HL-60 (cell line): ENCODE measurements around the gene HOXB4.

Experiments
- CTCF ChIP-seq: IDR thresholded peaks from one replicate; pipeline ENCODE4 v1.5.1; 2011; ENCODE audit warnings: low read length, control low read depth, inconsistent platforms; ENCODE audit not compliant: insufficient read depth
- GABPA ChIP-seq: IDR thresholded peaks from 2 replicates; pipeline ENCODE4 v1.6.1; 2012; ENCODE audit warnings: low read depth
- POLR2AphosphoS5 ChIP-seq: IDR thresholded peaks from 2 replicates; pipeline ENCODE4 v1.6.1; 2012; ENCODE audit warnings: low read depth
- REST ChIP-seq: IDR thresholded peaks from 2 replicates; pipeline ENCODE4 v1.6.1; 2012; ENCODE audit warnings: low read depth; ENCODE audit not compliant: insufficient replicate concordance
- SPI1 ChIP-seq: IDR thresholded peaks from 2 replicates; pipeline ENCODE4 v1.6.1; 2012; ENCODE audit warnings: low read depth, mild to moderate bottlenecking, borderline replicate concordance

- no peak for TF ChIP-seq CTCF
- TF ChIP-seq POLR2AphosphoS5 = no peak
- no peak for TF ChIP-seq GABPA
- TF ChIP-seq REST = no peak
- TF ChIP-seq SPI1 = no peak
Measured at GRCh38 chr17:48582750-48583069, 4.6 kb upstream of the HOXB4 start.
